Osteocyte (in vitro differentiated cells): Measurements from ENCODE around the gene PNLIP. TPM values are rescaled to one million over a fixed set of nuclear protein-coding genes. Genes with fewer than 3 reads are reported as not detected.

Experiments
- DNase-seq: peaks from one replicate; pipeline ENCODE4 v3.0.0; 2021; ENCODE audit warnings: mixed read lengths; ENCODE audit not compliant: unreplicated experiment; ENCODE audit errors: extremely low spot score
- H3K27ac Mint-ChIP-seq: one replicate; pipeline ENCODE4 v1.8.0; 2021; ENCODE audit warnings: mild to moderate bottlenecking, mixed read lengths; ENCODE audit not compliant: unreplicated experiment
- H3K27me3 Mint-ChIP-seq: one replicate; pipeline ENCODE4 v1.8.0; 2021; ENCODE audit warnings: mixed read lengths; ENCODE audit not compliant: unreplicated experiment
- H3K36me3 Mint-ChIP-seq: one replicate; pipeline ENCODE4 v1.8.0; 2021; ENCODE audit warnings: mixed read lengths; ENCODE audit not compliant: unreplicated experiment
- H3K4me1 Mint-ChIP-seq: one replicate; pipeline ENCODE4 v1.8.0; 2021; ENCODE audit warnings: mixed read lengths; ENCODE audit not compliant: unreplicated experiment
- H3K4me3 Mint-ChIP-seq: one replicate; pipeline ENCODE4 v1.8.0; 2021; ENCODE audit warnings: mild to moderate bottlenecking, moderate library complexity, mixed read lengths; ENCODE audit not compliant: unreplicated experiment
- H3K9me3 Mint-ChIP-seq: one replicate; pipeline ENCODE4 v1.8.0; 2021; ENCODE audit warnings: mixed read lengths; ENCODE audit not compliant: unreplicated experiment
- total RNA-seq: library from RNA; stranded (reverse); gene quantifications from 2 replicates; pipeline ENCODE4 v1.2.1, GENCODE V29; 2021
- TF ChIP-seq, protein P1 (sequence below): fragments of 200-600 bp; sonication (generic); IDR thresholded peaks from 2 replicates; pipeline ENCODE4 v1.5.0; 2021; ENCODE audit warnings: antibody characterized with exemption, mild to moderate bottlenecking, moderate library complexity

PNLIP gene
- total RNA-seq, 1 donor from 2014 or later, result not detected

DNA sequence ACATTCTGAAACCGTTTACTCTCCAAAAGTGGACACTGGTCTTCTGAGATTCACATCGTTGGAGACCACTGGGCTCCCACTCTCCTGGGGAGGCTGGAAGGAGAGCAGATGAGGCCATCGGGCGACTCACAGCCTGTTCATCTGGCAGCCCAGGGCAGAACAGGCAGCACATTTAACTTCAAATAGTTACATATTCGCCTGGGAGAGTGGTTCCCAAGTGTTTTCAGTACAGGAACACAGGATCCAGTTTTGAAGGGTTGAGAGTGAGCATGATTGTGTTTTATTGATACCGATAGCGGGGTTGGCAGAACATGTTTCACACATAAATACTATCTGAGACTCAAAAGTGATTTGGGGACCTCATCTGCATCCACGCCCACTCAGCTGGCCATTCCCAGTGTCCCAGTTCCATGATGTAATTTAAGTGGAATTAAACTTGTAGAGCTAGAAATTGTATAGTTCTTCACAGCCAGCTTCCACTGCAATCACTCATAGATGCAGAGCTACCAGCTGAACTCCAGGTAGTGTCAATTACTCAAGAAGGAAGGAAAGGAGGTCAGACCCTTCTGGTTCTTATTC is 22.8 kb upstream of the PNLIP start:
- H3K27ac Mint-ChIP-seq, result no peak overlapping the region
- no peak for DNase-seq
- no peaks in the 10 kb centered on the region for H3K9me3 Mint-ChIP-seq
- no peaks in the 10 kb centered on the region for H3K36me3 Mint-ChIP-seq
- H3K27me3 Mint-ChIP-seq, result peaks cover 16% of the 10 kb centered on the region
- H3K4me1 Mint-ChIP-seq, result no peaks in the 10 kb centered on the region
- H3K4me3 Mint-ChIP-seq, result no peak overlapping the region
- TF ChIP-seq, protein P1, sequence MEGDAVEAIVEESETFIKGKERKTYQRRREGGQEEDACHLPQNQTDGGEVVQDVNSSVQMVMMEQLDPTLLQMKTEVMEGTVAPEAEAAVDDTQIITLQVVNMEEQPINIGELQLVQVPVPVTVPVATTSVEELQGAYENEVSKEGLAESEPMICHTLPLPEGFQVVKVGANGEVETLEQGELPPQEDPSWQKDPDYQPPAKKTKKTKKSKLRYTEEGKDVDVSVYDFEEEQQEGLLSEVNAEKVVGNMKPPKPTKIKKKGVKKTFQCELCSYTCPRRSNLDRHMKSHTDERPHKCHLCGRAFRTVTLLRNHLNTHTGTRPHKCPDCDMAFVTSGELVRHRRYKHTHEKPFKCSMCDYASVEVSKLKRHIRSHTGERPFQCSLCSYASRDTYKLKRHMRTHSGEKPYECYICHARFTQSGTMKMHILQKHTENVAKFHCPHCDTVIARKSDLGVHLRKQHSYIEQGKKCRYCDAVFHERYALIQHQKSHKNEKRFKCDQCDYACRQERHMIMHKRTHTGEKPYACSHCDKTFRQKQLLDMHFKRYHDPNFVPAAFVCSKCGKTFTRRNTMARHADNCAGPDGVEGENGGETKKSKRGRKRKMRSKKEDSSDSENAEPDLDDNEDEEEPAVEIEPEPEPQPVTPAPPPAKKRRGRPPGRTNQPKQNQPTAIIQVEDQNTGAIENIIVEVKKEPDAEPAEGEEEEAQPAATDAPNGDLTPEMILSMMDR, result no peak

GRCh38 chr10:116524736-116525135 is 21.0 kb upstream of the PNLIP start:
- Mint-ChIP-seq H3K4me1 (no peaks in the 10 kb centered on the region), H3K4me3 (no peak overlapping the region), H3K36me3 (no peaks in the 10 kb centered on the region), H3K27me3 (peaks cover 13% of the 10 kb centered on the region), H3K9me3 (no peaks in the 10 kb centered on the region), H3K27ac (no peak overlapping the region)
- TF ChIP-seq, protein P1, result no peak
- no peak for DNase-seq

- H3K36me3 Mint-ChIP-seq, result no peaks in the 10 kb centered on the region
- H3K27me3 Mint-ChIP-seq, result peaks cover 15% of the 10 kb centered on the region
- DNase-seq, result no peak
- H3K4me1 Mint-ChIP-seq, result no peaks in the 10 kb centered on the region
- H3K27ac Mint-ChIP-seq, result no peak overlapping the region
- H3K9me3 Mint-ChIP-seq, result no peaks in the 10 kb centered on the region
- H3K4me3 Mint-ChIP-seq, result no peak overlapping the region
- TF ChIP-seq, protein P1, result no peak
Measured at GRCh38 chr10:116526219-116526618, 19.5 kb upstream of the PNLIP start.

DNA sequence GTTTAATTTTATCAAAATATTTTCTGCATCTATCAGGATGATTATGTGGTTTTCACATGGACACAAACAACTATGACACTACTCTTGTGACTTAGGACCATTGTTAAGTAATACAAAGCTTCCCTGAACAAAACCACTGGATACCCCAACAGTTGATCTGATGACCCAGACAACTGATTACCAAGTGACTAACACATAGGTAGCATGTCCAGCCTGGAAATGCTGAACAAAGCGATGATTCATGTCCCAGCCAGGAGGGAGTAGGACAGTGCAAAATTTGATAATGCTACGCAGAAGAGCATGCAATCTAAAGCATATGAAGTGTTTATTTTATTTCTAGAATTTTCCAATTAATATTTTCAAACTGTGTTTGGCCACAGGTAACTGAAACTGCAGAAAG is 8.9 kb upstream of the PNLIP start:
- peaks cover 2% of the 10 kb centered on the region for H3K27me3 Mint-ChIP-seq
- TF ChIP-seq, protein P1, result no peak
- no peaks in the 10 kb centered on the region for H3K36me3 Mint-ChIP-seq
- no peak for DNase-seq
- peaks cover 5% of the 10 kb centered on the region for H3K9me3 Mint-ChIP-seq
- H3K4me3 Mint-ChIP-seq, result no peak overlapping the region
- no peaks in the 10 kb centered on the region for H3K4me1 Mint-ChIP-seq
- no peak overlapping the region for H3K27ac Mint-ChIP-seq

- DNase-seq, result no peak
- H3K27ac Mint-ChIP-seq, result no peak overlapping the region
- H3K4me1 Mint-ChIP-seq, result no peaks in the 10 kb centered on the region
- H3K4me3 Mint-ChIP-seq, result no peak overlapping the region
- H3K27me3 Mint-ChIP-seq, result peaks cover 2% of the 10 kb centered on the region
- TF ChIP-seq, protein P1, result no peak
- no peaks in the 10 kb centered on the region for H3K36me3 Mint-ChIP-seq
- peaks cover 5% of the 10 kb centered on the region for H3K9me3 Mint-ChIP-seq
Measured at GRCh38 chr10:116538456-116538855, 7.3 kb upstream of the PNLIP start.
